ENCODE results near the gene KRTAP23-1.

The KRTAP23-1 gene, protein sequence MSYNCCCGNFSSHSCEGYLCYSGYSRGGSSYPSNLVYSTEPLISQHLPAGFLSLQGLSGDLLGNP

DNA sequence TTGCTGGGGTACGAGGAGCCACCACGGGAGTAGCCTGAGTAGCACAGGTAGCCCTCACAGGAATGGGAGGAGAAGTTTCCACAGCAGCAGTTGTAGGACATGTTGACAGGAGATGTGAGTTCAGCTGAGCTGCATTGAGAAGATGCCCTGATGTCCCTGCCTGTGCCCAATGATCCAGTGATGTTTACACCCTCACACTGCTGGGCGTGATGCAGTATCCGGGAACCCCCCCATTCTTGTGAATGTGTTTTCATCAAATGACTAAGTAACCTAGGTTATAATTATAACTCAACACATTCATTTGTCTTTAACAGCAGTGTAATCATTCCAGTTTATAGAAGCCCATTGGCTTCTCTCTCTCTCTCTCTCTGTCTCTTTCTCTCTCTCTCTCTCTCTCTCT, at the start of gene KRTAP23-1:
KRTAP23-1 (minus strand) TSS at position 101 of the 400 bp plus-strand sequence; CDS start at position 101, 0 bp downstream.
- H3K4me3 ChIP-seq (ENCODE audit: low read depth in 1 of 2, low read length in 2 of 2): no peak within 1 kb of the TSS
- H3K36me3 ChIP-seq (ENCODE audit: control insufficient read depth in 1 of 2, insufficient read depth in 2 of 2, low read length in 2 of 2): no peaks in the 10 kb centered on the region

DNA sequence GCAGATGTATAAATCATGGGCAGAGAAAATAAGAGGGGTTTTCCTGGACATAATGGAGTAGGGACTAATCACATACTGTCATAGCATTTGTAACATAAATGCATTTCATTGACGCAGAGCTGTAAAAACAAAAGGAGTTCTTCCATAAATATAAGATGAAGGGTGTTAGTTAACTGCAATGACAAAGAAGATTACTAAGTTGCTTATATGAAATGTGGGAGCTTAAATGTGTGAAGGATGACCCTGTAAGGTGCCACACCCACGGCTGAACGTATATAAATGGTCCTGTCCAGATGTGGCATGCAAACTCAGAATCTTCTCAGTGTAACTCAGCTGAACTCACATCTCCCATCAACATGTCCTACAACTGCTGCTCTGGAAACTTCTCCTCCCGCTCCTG, 47.3 kb upstream of the KRTAP23-1 start, which contains the start of gene KRTAP13-1:
KRTAP13-1 (plus strand) TSS at position 301 of the 400 bp plus-strand sequence; CDS start at position 357, 56 bp downstream.
- Histone ChIP-seq H3K4me3 (ENCODE audit: low read depth in 1 of 2, low read length in 2 of 2) (no peak within 1 kb of the TSS), H3K36me3 (ENCODE audit: control insufficient read depth in 1 of 2, insufficient read depth in 2 of 2, low read length in 2 of 2) (no peaks in the 10 kb centered on the region), H3K4me1 (ENCODE audit: control insufficient read depth in 1 of 2, insufficient read depth in 2 of 2, low read length in 2 of 2) (no peaks in the 10 kb centered on the region), H3K9me3 (ENCODE audit: control insufficient read depth in 1 of 2, low read length in 2 of 2) (peaks cover 0 to 5% of the 10 kb centered on the region in 2 donors), H3K27me3 (ENCODE audit: low read depth, low read length) (no peaks in the 10 kb centered on the region), H3K27ac (ENCODE audit: low read length) (no peak within 1 kb of the TSS)

More for the DNA sequence above, at the start of gene KRTAP23-1:
- Histone ChIP-seq H3K27me3 (ENCODE audit: low read depth, low read length) (no peaks in the 10 kb centered on the region), H3K4me1 (ENCODE audit: control insufficient read depth in 1 of 2, insufficient read depth in 2 of 2, low read length in 2 of 2) (no peaks in the 10 kb centered on the region), H3K27ac (ENCODE audit: low read length) (no peak within 1 kb of the TSS), H3K9me3 (ENCODE audit: control insufficient read depth in 1 of 2, low read length in 2 of 2) (no peaks in the 10 kb centered on the region)

DNA sequence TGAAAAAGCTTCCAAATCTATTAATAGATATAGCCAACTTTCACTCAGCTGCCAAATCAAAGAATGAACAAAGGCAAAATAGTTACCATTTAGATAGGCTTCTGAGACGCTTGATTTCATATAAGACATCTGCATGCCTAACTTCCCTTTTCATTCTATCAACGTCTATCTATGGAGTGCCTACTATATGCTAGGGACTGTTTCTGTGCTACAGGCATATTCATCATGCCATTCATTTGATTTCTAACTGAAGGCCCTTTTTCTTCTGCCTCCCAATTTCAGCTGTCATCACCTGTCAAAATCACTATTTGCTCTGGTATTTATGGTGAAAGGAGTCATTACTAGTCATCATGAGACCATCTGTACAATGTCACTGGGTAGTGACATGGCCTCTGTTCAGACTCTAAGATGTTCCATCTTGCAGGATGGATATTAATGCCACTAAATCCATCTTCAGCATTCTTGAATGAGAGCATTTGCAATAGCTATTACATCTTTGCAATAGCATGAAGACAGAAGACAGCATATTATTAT, 43.2 kb upstream of the KRTAP23-1 start:
- Histone ChIP-seq H3K9me3 (ENCODE audit: control insufficient read depth in 1 of 2, low read length in 2 of 2) (peaks cover 0 to 10% of the 10 kb centered on the region in 2 donors), H3K27me3 (ENCODE audit: low read depth, low read length) (no peaks in the 10 kb centered on the region), H3K36me3 (ENCODE audit: control insufficient read depth in 1 of 2, insufficient read depth in 2 of 2, low read length in 2 of 2) (no peaks in the 10 kb centered on the region), H3K4me1 (ENCODE audit: control insufficient read depth in 1 of 2, insufficient read depth in 2 of 2, low read length in 2 of 2) (no peaks in the 10 kb centered on the region), H3K4me3 (ENCODE audit: low read depth in 1 of 2, low read length in 2 of 2) (no peak overlapping the region), H3K27ac (ENCODE audit: low read length) (no peak overlapping the region)

DNA sequence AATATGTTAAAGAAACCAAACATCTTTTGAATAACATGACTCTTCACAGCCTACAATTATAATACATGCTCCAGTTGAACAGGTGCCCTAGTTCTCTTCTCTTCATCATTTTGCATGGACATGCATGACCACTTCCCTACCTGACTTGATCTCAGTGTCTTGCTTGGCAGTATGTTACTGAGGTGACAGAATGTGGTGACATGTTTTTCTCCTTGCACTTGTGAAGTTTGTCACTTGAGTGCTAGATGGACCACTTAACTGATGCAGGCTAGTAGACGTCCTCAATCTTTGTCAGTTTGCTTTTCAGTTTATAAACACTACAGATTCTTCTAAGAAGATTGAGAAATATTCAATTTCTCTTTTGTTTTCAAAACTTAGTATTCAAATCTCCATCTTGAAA, 33.8 kb upstream of the KRTAP23-1 start:
- Histone ChIP-seq H3K9me3 (ENCODE audit: control insufficient read depth in 1 of 2, low read length in 2 of 2) (no peaks in the 10 kb centered on the region), H3K4me3 (ENCODE audit: low read depth in 1 of 2, low read length in 2 of 2) (no peak overlapping the region), H3K4me1 (ENCODE audit: control insufficient read depth in 1 of 2, insufficient read depth in 2 of 2, low read length in 2 of 2) (no peaks in the 10 kb centered on the region), H3K27me3 (ENCODE audit: low read depth, low read length) (no peaks in the 10 kb centered on the region), H3K36me3 (ENCODE audit: control insufficient read depth in 1 of 2, insufficient read depth in 2 of 2, low read length in 2 of 2) (no peaks in the 10 kb centered on the region), H3K27ac (ENCODE audit: low read length) (no peak overlapping the region)

DNA sequence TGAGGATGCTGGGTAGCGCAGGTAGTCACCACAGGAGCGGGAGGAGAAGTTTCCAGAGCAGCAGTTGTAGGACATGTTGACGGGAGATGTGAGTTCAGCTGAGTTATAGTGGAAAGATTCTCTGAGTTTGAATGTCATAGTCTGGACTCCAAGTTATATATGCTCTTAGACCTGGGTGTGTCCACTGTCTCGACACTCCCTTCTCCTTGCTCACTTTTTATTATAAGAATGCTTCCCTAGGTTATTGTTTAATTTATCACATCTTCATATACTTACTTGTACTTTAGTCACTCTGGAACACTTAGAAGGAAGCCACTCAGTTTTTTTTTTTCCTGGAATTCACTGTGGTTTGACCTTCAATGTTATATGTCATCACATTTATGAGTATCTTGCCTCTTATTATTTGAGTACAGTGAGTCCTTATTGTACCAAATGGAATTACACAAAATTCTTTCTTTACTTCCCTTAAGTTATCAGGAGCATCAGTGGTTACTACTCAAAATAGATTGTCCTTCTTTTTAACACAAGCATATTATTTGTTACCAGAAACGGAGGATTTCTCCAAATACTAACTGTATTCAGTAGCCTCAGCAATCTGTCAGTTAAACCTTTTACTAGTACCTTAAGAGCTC, 23.8 kb upstream of the KRTAP23-1 start, which contains the start of gene KRTAP13-2:
KRTAP13-2 (minus strand) TSS at position 133 of the 632 bp plus-strand sequence; CDS start at position 75, 58 bp downstream.
- H3K36me3 ChIP-seq (ENCODE audit: control insufficient read depth in 1 of 2, insufficient read depth in 2 of 2, low read length in 2 of 2): no peaks in the 10 kb centered on the region
- H3K4me3 ChIP-seq (ENCODE audit: low read depth in 1 of 2, low read length in 2 of 2): no peak within 1 kb of the TSS
- no peaks in the 10 kb centered on the region for H3K4me1 ChIP-seq (ENCODE audit: control insufficient read depth in 1 of 2, insufficient read depth in 2 of 2, low read length in 2 of 2)
- H3K27me3 ChIP-seq (ENCODE audit: low read depth, low read length): no peaks in the 10 kb centered on the region
- no peak within 1 kb of the TSS for H3K27ac ChIP-seq (ENCODE audit: low read length)
- H3K9me3 ChIP-seq (ENCODE audit: control insufficient read depth in 1 of 2, low read length in 2 of 2): no peaks in the 10 kb centered on the region

DNA sequence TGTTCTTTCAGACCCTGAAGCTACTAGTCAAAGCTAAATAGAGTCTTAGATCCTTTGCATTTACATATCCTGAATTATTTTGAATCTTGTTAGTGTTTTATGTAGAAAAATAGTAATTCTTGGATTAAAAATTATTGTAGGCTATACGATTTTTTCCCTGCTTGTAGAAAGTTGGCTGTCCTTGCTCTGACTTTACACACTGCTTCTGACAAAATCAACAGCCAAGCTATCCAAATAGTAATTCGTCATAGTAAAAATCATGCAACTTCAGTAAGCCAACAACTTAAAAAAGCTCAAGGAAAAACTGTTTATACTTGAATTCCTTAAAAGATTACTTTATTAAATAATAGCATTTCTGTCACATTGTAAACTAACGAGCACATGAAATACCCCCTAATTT, 7.5 kb upstream of the KRTAP23-1 start:
- Histone ChIP-seq H3K4me1 (ENCODE audit: control insufficient read depth in 1 of 2, insufficient read depth in 2 of 2, low read length in 2 of 2) (no peaks in the 10 kb centered on the region), H3K27ac (ENCODE audit: low read length) (no peak overlapping the region), H3K27me3 (ENCODE audit: low read depth, low read length) (no peaks in the 10 kb centered on the region), H3K9me3 (ENCODE audit: control insufficient read depth in 1 of 2, low read length in 2 of 2) (no peaks in the 10 kb centered on the region), H3K36me3 (ENCODE audit: control insufficient read depth in 1 of 2, insufficient read depth in 2 of 2, low read length in 2 of 2) (no peaks in the 10 kb centered on the region), H3K4me3 (ENCODE audit: low read depth in 1 of 2, low read length in 2 of 2) (no peak overlapping the region)

DNA sequence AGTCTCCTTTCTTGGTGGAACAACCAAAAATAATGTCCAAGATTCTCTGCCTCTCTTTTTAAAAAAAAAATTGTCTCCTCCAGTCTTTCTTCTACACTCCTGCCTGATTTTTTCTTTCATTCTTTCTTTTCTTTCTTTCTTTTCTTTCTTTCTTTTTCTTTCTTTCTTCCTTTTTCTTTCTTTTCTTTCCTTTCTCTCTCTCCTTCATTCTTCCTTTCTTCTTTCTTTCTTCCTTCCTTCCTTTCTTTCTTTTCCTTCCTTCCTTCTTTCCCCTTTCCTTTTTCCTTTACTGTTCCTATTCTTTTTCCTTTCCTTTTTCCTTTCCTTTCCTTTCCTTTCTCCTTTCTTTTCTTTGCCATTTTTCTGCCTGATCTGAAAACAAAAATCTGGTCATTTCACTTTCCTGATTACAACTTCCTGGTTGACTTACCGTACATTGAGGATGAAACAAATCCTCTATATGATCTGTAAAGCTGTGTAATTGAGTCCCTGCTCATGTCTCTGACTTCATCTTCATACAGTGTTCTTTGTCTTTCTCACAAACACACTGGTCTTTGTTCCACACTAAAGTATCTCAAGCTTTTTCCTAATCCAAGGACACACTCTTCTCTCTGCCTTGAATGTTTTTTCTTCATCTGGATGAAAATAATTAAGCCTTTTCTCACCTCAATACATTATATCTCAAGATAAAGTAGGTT, 6.1 kb upstream of the KRTAP23-1 start:
- H3K27me3 ChIP-seq (ENCODE audit: low read depth, low read length): no peaks in the 10 kb centered on the region
- no peaks in the 10 kb centered on the region for H3K9me3 ChIP-seq (ENCODE audit: control insufficient read depth in 1 of 2, low read length in 2 of 2)
- H3K4me1 ChIP-seq (ENCODE audit: control insufficient read depth in 1 of 2, insufficient read depth in 2 of 2, low read length in 2 of 2): no peaks in the 10 kb centered on the region
- H3K4me3 ChIP-seq (ENCODE audit: low read depth in 1 of 2, low read length in 2 of 2): no peak overlapping the region
- no peaks in the 10 kb centered on the region for H3K36me3 ChIP-seq (ENCODE audit: control insufficient read depth in 1 of 2, insufficient read depth in 2 of 2, low read length in 2 of 2)
- no peak overlapping the region for H3K27ac ChIP-seq (ENCODE audit: low read length)

DNA sequence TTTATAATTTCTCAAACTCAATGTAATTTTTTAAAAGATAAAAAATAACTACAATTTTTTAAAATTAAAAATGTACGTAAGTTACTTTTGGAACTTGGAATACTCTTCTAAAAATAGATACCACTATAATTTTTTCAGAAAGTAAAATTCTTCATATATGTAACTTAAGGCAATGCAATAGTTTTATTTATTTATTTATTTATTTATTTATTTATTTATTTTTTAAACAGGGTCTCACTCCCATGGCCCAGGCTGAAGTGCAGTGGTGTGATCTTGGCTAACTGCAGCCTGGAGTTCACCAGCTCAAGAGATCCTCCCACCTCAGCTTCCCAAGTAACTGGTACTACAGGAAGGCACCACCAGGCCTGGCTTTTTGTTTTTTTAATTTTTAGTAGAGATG, 3.1 kb upstream of the KRTAP23-1 start:
- Histone ChIP-seq H3K36me3 (ENCODE audit: control insufficient read depth in 1 of 2, insufficient read depth in 2 of 2, low read length in 2 of 2) (no peaks in the 10 kb centered on the region), H3K27me3 (ENCODE audit: low read depth, low read length) (no peaks in the 10 kb centered on the region), H3K4me1 (ENCODE audit: control insufficient read depth in 1 of 2, insufficient read depth in 2 of 2, low read length in 2 of 2) (no peaks in the 10 kb centered on the region), H3K4me3 (ENCODE audit: low read depth in 1 of 2, low read length in 2 of 2) (no peak overlapping the region), H3K9me3 (ENCODE audit: control insufficient read depth in 1 of 2, low read length in 2 of 2) (no peaks in the 10 kb centered on the region), H3K27ac (ENCODE audit: low read length) (no peak overlapping the region)

DNA sequence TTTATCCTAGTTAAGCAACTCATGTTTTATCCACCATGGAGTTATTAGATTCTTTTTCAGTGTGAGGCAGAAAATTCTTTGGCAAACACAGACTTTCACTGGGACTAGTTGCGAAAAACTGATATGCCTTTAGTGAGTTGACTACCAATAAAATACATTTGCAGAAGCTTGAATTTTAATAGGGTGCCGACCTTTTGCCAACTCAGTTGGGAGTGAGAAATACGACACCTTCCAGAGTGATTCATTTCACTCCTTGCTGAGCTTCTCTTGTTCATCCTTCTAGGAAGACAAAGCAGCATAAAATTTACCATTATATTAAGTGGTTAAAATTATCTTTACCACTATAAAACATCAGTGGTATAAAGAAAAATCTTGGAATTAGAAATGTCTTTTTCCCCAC, 1.2 kb upstream of the KRTAP23-1 start:
- H3K4me3 ChIP-seq (ENCODE audit: low read depth in 1 of 2, low read length in 2 of 2): no peak overlapping the region
- H3K36me3 ChIP-seq (ENCODE audit: control insufficient read depth in 1 of 2, insufficient read depth in 2 of 2, low read length in 2 of 2): no peaks in the 10 kb centered on the region
- H3K4me1 ChIP-seq (ENCODE audit: control insufficient read depth in 1 of 2, insufficient read depth in 2 of 2, low read length in 2 of 2): no peaks in the 10 kb centered on the region
- no peaks in the 10 kb centered on the region for H3K27me3 ChIP-seq (ENCODE audit: low read depth, low read length)
- H3K27ac ChIP-seq (ENCODE audit: low read length): no peak overlapping the region
- H3K9me3 ChIP-seq (ENCODE audit: control insufficient read depth in 1 of 2, low read length in 2 of 2): no peaks in the 10 kb centered on the region

DNA sequence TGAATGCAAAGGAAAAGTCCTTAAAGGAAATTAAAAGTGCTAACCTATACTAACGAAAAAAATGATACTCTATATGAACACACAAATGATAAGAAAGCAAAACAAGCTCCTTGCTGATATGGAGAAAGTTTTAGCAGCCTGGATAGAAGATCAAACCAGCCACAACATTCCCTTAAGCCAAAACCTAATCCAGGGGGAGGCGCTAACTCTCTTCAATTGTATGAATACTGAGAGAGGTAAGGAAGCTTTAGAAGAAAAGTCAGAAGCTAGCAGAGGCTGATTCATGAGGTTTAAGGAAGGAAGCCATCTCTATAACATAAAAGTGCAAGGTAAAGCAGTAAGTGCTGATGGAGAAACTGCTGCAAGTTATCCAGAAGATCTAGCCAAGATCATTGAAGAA, 3.4 kb downstream of the KRTAP23-1 start:
- Histone ChIP-seq H3K4me1 (ENCODE audit: control insufficient read depth in 1 of 2, insufficient read depth in 2 of 2, low read length in 2 of 2) (no peaks in the 10 kb centered on the region), H3K36me3 (ENCODE audit: control insufficient read depth in 1 of 2, insufficient read depth in 2 of 2, low read length in 2 of 2) (no peaks in the 10 kb centered on the region), H3K27me3 (ENCODE audit: low read depth, low read length) (no peaks in the 10 kb centered on the region), H3K4me3 (ENCODE audit: low read depth in 1 of 2, low read length in 2 of 2) (no peak overlapping the region), H3K9me3 (ENCODE audit: control insufficient read depth in 1 of 2, low read length in 2 of 2) (no peaks in the 10 kb centered on the region), H3K27ac (ENCODE audit: low read length) (no peak overlapping the region)

DNA sequence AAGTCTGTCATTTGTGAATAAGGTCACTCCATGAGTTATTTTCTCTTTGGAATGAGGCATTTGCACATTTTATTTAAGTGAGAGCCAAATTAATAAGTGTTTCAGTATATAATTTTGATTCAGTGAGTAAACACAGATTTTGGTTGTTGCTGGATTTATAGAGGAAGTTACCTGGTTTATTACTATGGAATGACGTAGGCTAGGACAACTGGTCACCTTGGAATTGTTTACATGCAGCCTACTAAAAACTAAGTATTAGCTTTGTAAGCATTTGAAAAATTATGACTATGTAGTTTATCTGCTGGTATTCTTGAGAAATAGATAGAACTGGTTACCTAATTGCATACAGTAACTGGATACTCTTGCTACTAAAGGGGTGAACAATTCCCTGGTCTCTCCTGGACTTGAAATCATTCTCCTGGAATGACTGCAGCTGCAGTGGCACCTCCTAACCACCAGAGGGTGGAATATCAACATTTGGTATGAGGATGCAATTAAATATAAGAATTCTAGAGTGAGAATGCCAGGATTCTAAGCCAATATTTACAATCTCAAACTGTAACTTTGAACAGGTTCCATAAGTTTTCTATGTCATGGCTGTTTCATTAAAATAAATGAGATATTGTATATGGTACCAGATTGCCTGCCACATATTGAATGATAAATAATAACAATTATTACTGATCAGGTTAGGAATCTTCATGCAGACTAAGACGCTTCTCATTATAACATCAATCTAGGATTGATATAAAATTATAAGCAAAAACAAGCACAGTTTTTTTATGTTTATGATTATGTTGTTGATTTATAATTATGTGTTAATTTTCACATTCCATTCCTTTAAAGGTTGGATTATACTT, 7.5 kb downstream of the KRTAP23-1 start:
- Histone ChIP-seq H3K27me3 (ENCODE audit: low read depth, low read length) (no peaks in the 10 kb centered on the region), H3K36me3 (ENCODE audit: control insufficient read depth in 1 of 2, insufficient read depth in 2 of 2, low read length in 2 of 2) (no peaks in the 10 kb centered on the region), H3K27ac (ENCODE audit: low read length) (no peak overlapping the region), H3K4me3 (ENCODE audit: low read depth in 1 of 2, low read length in 2 of 2) (no peak overlapping the region), H3K4me1 (ENCODE audit: control insufficient read depth in 1 of 2, insufficient read depth in 2 of 2, low read length in 2 of 2) (no peaks in the 10 kb centered on the region), H3K9me3 (ENCODE audit: control insufficient read depth in 1 of 2, low read length in 2 of 2) (no peaks in the 10 kb centered on the region)

All from muscle layer of duodenum (tissue), 2 donors.